Fibroblast of mammary gland (primary cell): ENCODE measurements around the gene CPEB4.

Experiments
- DNase-seq: peaks from one replicate; pipeline ENCODE4 v3.0.0-alpha.2; 2010; ENCODE audit warnings: low read depth
- H3K4me3 ChIP-seq: 2 replicates; pipeline ENCODE4 v1.5.1; 2011; ENCODE audit warnings: low read depth, mild to moderate bottlenecking, low read length, moderate library complexity; ENCODE audit not compliant: control insufficient read depth
- CTCF ChIP-seq: conservative IDR thresholded peaks from 2 replicates; pipeline ENCODE4 v1.5.1; 2011; ENCODE audit warnings: low read depth, low read length, inconsistent platforms; ENCODE audit not compliant: control insufficient read depth, insufficient read depth

Gene CPEB4

GRCh38 chr5:173920866-173921555 lies 32.9 kb downstream of the CPEB4 start:
- DNase-seq, result no peak
- H3K4me3 ChIP-seq, result no peak overlapping the region
- no peak for TF ChIP-seq CTCF

- TF ChIP-seq CTCF, result no peak
- no peak overlapping the region for H3K4me3 ChIP-seq
- DNase-seq, result no peak
Measured at GRCh38 chr5:173922527-173922926, 34.4 kb downstream of the CPEB4 start.

GRCh38 chr5:173923218-173924095 lies 35.3 kb downstream of the CPEB4 start:
- TF ChIP-seq CTCF, result no peak
- no peak for DNase-seq
- no peak overlapping the region for H3K4me3 ChIP-seq

GRCh38 chr5:173924899-173925298 lies 36.8 kb downstream of the CPEB4 start:
- H3K4me3 ChIP-seq, result no peak overlapping the region
- DNase-seq, result no peak
- no peak for TF ChIP-seq CTCF

GRCh38 chr5:173925449-173926071 lies 37.4 kb downstream of the CPEB4 start:
- H3K4me3 ChIP-seq, result no peak overlapping the region
- TF ChIP-seq CTCF, result peak; percentile 75
- DNase-seq, result peak; percentile 64

- TF ChIP-seq CTCF, result no peak
- no peak overlapping the region for H3K4me3 ChIP-seq
- peak; percentile 62 for DNase-seq
Measured at GRCh38 chr5:173926359-173926758, 38.2 kb downstream of the CPEB4 start.
